ENCODE data around the gene OCRL.

DNA sequence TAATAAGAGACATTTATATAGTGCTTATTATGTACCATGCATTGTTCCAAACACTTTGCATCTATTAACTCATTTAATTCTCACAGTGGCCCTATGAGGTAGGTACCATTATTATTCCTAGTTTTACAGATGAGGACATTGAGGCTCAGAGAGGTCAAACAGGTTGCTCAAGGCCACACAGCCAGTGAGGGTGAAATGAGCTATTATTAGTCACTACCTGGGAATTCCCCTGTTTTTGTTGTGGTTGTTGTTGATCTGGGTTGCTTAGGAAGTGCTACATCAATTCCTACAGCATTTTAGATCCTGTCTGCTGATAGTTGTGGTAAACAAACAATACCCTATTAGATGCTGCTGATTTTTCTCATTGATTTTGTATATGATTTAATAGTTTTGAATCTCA, 73.5 kb downstream of the OCRL start:
- TF ChIP-seq CTCF (conservative IDR thresholded peaks at IDR 0.05): no peak
- no peak for TF ChIP-seq EZH2 (IDR thresholded peaks at IDR 0.05; ENCODE audit: low read depth)
